Ovary (tissue), 3 donors: ENCODE measurements around the gene PLPPR3.

ENCODE experiments used
- CTCF ChIP-seq, 3 donors: fragments of 450-650 bp in 2 of 3; fragments of 200-600 bp in 1 of 3; IDR thresholded peaks; one replicate each; pipeline versions ENCODE4 v1.5.1 to v1.8.0; 2016 to 2022; ENCODE audit warnings: antibody characterized with exemption in 3 of 3, mild to moderate bottlenecking in 1 of 3
- POLR2A ChIP-seq: fragments of 450-650 bp; IDR thresholded peaks from one replicate; pipeline ENCODE4 v1.6.1; 2017; ENCODE audit warnings: antibody characterized with exemption, mild to moderate bottlenecking, moderate library complexity
- donor health status: DM: no; HTN: no; CAD: no.

- TF ChIP-seq CTCF (IDR thresholded peaks at IDR 0.05) (no peak), POLR2A (no peak)
These were observed 5.8 kb downstream of the PLPPR3 start for GRCh38 chr19:815775-816499.
